ENCODE data around the gene SLX4IP. TPM values are rescaled to one million over a fixed set of nuclear protein-coding genes. Genes with fewer than 3 reads are reported as not detected.

The SLX4IP gene
- total and polyA plus RNA-seq, 10 donors: 2.8 to 9.0 (median 5.1) TPM

DNA sequence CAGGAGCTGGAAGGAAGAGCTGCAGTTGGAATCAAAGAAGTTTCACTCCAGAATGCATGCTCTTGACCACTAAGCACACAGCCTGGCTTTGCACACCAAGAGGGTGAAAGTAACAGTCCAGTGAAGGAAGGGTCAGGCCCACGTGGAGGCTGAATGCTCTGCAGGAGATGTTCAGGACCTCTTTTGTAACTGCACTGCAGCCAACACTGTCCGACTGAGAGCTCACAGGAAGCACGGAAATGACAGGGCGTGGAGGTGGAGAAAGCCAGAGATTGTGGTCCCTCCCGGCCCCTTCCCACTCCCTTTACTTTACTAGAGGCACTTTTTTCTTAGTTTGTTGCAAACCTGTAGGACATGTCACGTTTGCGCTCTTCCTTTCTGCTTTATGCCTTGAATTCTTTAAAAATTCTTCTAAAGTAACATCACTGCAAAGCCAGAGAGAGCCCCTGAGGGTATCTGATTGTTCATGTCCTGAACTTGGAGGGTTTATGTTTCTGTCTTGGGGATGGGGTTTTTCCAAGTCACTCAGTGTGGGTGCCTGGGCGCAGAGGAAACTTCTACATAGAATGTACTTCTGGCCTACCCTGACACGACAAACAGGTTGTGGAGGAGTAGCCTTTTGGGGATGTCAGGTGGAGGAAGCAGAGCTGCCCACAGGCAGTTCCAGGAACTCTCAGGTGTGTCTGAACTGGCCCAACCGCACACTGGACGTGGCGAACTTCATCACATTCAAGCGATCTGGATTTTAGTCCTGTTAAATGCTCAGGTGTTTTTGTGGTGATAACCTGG is 197.8 kb downstream of the SLX4IP start:
- peaks cover 0 to 34% (median 10%) of the 10 kb centered on the region in 6 donors for H3K4me1 ChIP-seq
- no peak overlapping the region for H3K27ac ChIP-seq
- 74 to 88% (median 84%) methylated on average over 13 of the region's 13 CpGs for WGBS, 5 donors

DNA sequence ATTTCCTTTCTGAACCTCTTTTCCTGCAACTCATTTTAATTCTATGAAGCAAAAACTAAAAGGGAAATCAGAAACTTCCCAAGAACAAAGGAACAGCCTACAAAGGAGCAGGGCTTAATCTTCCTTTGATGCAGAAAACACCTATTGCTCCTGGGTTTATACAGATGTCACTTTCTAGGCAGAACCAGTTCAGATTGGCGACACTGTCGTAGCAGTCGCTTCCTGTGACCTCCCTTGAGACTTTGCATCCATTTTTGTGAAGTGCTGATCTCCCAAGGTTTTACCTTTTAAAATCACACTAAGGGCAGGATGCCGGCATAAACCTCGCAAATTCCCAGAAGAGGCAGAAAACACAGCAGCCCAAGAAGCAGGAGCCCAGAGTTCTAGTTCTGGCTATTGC is 198.6 kb downstream of the SLX4IP start:
- Histone ChIP-seq H3K27me3 (replicated peaks in 1 of 7) (no peaks in the 10 kb centered on the region), H3K27ac (no peak overlapping the region), H3K9me3 (no peaks in the 10 kb centered on the region), H3K4me1 (peaks cover 0 to 34% (median 10%) of the 10 kb centered on the region in 6 donors), H3K4me3 (no peak overlapping the region), H3K36me3 (peaks cover 0 to 21% (median 0%) of the 10 kb centered on the region in 6 donors)
- intact Hi-C loops (cut with DNase I; ENCODE audit: low total_unique reads): no loop called here
- TF ChIP-seq POLR2AphosphoS5 (IDR thresholded peaks at IDR 0.05) (no peak), POLR2A (IDR thresholded peaks at IDR 0.05) (no peak)
- TF ChIP-seq, protein P1, sequence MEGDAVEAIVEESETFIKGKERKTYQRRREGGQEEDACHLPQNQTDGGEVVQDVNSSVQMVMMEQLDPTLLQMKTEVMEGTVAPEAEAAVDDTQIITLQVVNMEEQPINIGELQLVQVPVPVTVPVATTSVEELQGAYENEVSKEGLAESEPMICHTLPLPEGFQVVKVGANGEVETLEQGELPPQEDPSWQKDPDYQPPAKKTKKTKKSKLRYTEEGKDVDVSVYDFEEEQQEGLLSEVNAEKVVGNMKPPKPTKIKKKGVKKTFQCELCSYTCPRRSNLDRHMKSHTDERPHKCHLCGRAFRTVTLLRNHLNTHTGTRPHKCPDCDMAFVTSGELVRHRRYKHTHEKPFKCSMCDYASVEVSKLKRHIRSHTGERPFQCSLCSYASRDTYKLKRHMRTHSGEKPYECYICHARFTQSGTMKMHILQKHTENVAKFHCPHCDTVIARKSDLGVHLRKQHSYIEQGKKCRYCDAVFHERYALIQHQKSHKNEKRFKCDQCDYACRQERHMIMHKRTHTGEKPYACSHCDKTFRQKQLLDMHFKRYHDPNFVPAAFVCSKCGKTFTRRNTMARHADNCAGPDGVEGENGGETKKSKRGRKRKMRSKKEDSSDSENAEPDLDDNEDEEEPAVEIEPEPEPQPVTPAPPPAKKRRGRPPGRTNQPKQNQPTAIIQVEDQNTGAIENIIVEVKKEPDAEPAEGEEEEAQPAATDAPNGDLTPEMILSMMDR (IDR thresholded peaks at IDR 0.05 in 8 of 11, conservative IDR thresholded peaks at IDR 0.05 in 3 of 11): no peak
- DNase-seq: no peak
- 64 to 75% (median 71%) methylated on average over 5 of the region's 5 CpGs for WGBS, 5 donors

More for the DNA sequence above, 197.8 kb downstream of the SLX4IP start:
- Histone ChIP-seq H3K9me3 (no peaks in the 10 kb centered on the region), H3K4me3 (no peak overlapping the region), H3K36me3 (peaks cover 0 to 14% (median 0%) of the 10 kb centered on the region in 6 donors), H3K27me3 (replicated peaks in 1 of 7) (no peaks in the 10 kb centered on the region)
- TF ChIP-seq POLR2AphosphoS5 (IDR thresholded peaks at IDR 0.05) (no peak), POLR2A (IDR thresholded peaks at IDR 0.05) (no peak)
- TF ChIP-seq, protein P1 (IDR thresholded peaks at IDR 0.05 in 8 of 11, conservative IDR thresholded peaks at IDR 0.05 in 3 of 11): no peak
- DNase-seq: no peak
- intact Hi-C loops (cut with DNase I; ENCODE audit: low total_unique reads): no loop called here

DNA sequence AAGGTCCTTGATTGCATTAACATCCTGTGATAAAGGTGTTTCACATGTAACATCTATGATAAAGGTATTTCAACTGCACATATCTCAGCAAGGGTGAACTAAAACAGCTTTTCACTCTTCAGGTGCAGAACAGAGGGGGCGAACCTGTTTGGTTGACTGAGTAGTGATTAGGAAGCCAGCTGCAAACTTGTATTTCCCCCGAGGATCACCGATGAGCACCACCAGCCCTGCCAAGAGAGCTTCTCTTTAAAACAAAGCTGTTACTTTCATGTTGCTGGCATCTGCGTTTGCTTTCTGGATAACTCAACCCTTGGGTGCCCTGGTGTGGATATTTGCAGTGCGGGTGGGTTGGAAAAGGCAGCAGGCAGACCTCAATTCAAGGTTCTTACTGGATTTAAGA is 199.1 kb downstream of the SLX4IP start:
- Histone ChIP-seq H3K36me3 (peaks cover 0 to 25% (median 3%) of the 10 kb centered on the region in 6 donors), H3K27me3 (replicated peaks in 1 of 7) (no peaks in the 10 kb centered on the region), H3K4me3 (no peak overlapping the region), H3K9me3 (no peaks in the 10 kb centered on the region), H3K27ac (no peak overlapping the region), H3K4me1 (peaks cover 0 to 34% (median 10%) of the 10 kb centered on the region in 6 donors)
- no peak for DNase-seq
- TF ChIP-seq POLR2AphosphoS5 (IDR thresholded peaks at IDR 0.05) (no peak), POLR2A (IDR thresholded peaks at IDR 0.05) (no peak)
- TF ChIP-seq, protein P1 (IDR thresholded peaks at IDR 0.05 in 8 of 11, conservative IDR thresholded peaks at IDR 0.05 in 3 of 11): no peak
- intact Hi-C loops (cut with DNase I; ENCODE audit: low total_unique reads): no loop called here
- WGBS, 5 donors: 67 to 83% (median 73%) methylated on average over 5 of the region's 5 CpGs

DNA sequence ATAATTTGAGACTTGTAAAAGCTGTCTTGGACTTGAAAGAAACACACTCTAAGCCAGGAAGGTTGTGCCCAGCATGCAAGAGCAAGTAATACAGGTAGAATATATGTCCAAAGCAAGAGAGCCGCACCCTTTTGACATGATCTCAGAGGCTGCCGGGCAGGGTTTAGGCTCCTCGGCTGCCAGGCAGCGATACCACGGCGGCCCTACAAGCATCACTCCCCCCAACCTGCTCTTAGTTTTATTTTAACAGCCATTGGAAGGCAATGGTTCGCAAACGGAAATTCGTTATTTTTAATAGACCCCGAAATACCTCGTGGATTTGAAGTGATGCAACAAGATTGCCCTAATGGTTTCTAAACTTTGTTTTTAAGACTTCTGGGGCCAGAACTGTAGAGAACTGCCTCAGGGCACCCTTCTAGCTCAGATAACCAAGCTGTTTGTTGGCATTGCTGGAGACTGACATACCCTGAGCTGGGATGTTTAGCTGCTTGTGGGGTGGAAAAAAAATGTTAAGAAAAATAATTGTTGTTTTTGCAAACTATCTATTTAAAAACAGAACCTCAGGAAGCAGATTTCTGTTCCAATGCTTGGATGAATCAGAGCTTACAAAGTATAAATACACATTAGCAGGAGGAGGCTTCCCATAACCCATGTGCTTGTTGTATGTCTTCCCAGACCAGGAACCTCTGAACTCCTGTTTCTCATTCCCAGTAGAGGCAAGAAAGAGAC is 199.7 kb downstream of the SLX4IP start:
- Histone ChIP-seq H3K4me1 (peaks cover 0 to 37% (median 10%) of the 10 kb centered on the region in 6 donors), H3K4me3 (no peak overlapping the region), H3K36me3 (peaks cover 0 to 32% (median 8%) of the 10 kb centered on the region in 6 donors), H3K9me3 (no peaks in the 10 kb centered on the region), H3K27me3 (replicated peaks in 1 of 7) (no peaks in the 10 kb centered on the region), H3K27ac (no peak overlapping the region)
- TF ChIP-seq, protein P1 (IDR thresholded peaks at IDR 0.05 in 8 of 11, conservative IDR thresholded peaks at IDR 0.05 in 3 of 11): no peak
- TF ChIP-seq POLR2AphosphoS5 (IDR thresholded peaks at IDR 0.05): no peak
- no peak for TF ChIP-seq POLR2A (IDR thresholded peaks at IDR 0.05)
- WGBS, 5 donors: 88 to 92% (median 90%) methylated on average over 11 of the region's 11 CpGs
- intact Hi-C loops (cut with DNase I; ENCODE audit: low total_unique reads): no loop called here
- no peak for DNase-seq
